ENCODE results near the gene MCCC2. TPM values are rescaled to one million over a fixed set of nuclear protein-coding genes. Genes with fewer than 3 reads are reported as not detected.
"Not testable (repeated sequence)": the region's sequence is repeated elsewhere in the genome, so short reads cannot be mapped to it uniquely, and the experiment has no call there.

The MCCC2 gene
- total and polyA plus RNA-seq, 4 experiments from 2014 or later = 28.1 to 31.9 (median 31.4) TPM

GRCh38 chr5:71637133-71637532 is 50.0 kb downstream of the MCCC2 start:
- Mint-ChIP-seq H3K4me1 (peaks cover 0 to 5% (median 0%) of the 10 kb centered on the region in 4 donors), H3K4me3 (no peak overlapping the region), H3K9me3 (peaks cover 0 to 2% (median 0%) of the 10 kb centered on the region in 8 donors), H3K27ac (no peak overlapping the region), H3K27me3 (no peaks in the 10 kb centered on the region), H3K36me3 (peaks cover 63 to 70% of the 10 kb centered on the region in 2 donors)
- DNase-seq = no peak
- no peaks in the 10 kb centered on the region for H3K4me1 ChIP-seq (ENCODE audit: insufficient read depth, low read length)
- no peaks in the 10 kb centered on the region for H3K9me3 ChIP-seq (ENCODE audit: control insufficient read depth in 1 of 2, low read length in 2 of 2)
- H3K36me3 ChIP-seq (ENCODE audit: insufficient read depth, low read length) = peaks cover 22% of the 10 kb centered on the region
- intact Hi-C loops (cut with micrococcal nuclease) = no loop called here
- H3K27ac ChIP-seq (ENCODE audit: low read depth, low read length) = no peak overlapping the region
- no peak overlapping the region for H3K4me3 ChIP-seq (ENCODE audit: low read length in 2 of 2)
- H3K27me3 ChIP-seq (ENCODE audit: insufficient read depth, low read length) = no peaks in the 10 kb centered on the region
- POLR2A ChIA-PET (ENCODE audit: partially characterized antibody) = no interaction called here
- CTCF ChIA-PET (ENCODE audit: partially characterized antibody) = no interaction called here

- H3K4me3 ChIP-seq (ENCODE audit: low read length in 2 of 2) = no peak overlapping the region
- H3K4me1 ChIP-seq (ENCODE audit: insufficient read depth, low read length) = no peaks in the 10 kb centered on the region
- H3K27me3 ChIP-seq (ENCODE audit: insufficient read depth, low read length) = no peaks in the 10 kb centered on the region
- intact Hi-C loops (cut with micrococcal nuclease) = no loop called here
- no peaks in the 10 kb centered on the region for H3K9me3 Mint-ChIP-seq
- no peak overlapping the region for H3K4me3 Mint-ChIP-seq
- H3K27ac Mint-ChIP-seq = no peak overlapping the region
- ChIA-PET CTCF (ENCODE audit: partially characterized antibody) (interaction anchor here (1.2 kb wide), 1 partner anchor 39 kb away, joined by 3 read pairs; no protein-coding TSS in a partner anchor), POLR2A (ENCODE audit: partially characterized antibody) (no interaction called here)
- no peaks in the 10 kb centered on the region for H3K4me1 Mint-ChIP-seq
- peaks cover 16% of the 10 kb centered on the region for H3K36me3 ChIP-seq (ENCODE audit: insufficient read depth, low read length)
- no peaks in the 10 kb centered on the region for H3K27me3 Mint-ChIP-seq
- peaks cover 48 to 60% of the 10 kb centered on the region in 2 donors for H3K36me3 Mint-ChIP-seq
- no peak for DNase-seq
- H3K9me3 ChIP-seq (ENCODE audit: control insufficient read depth in 1 of 2, low read length in 2 of 2) = no peaks in the 10 kb centered on the region
- no peak overlapping the region for H3K27ac ChIP-seq (ENCODE audit: low read depth, low read length)
Observed at GRCh38 chr5:71640408-71640807, 53.3 kb downstream of the MCCC2 start.

- DNase-seq = no peak
- no peaks in the 10 kb centered on the region for H3K9me3 Mint-ChIP-seq
- no peak overlapping the region for H3K4me3 ChIP-seq (ENCODE audit: low read length in 2 of 2)
- POLR2A ChIA-PET (ENCODE audit: partially characterized antibody) = no interaction called here
- H3K27me3 ChIP-seq (ENCODE audit: insufficient read depth, low read length) = no peaks in the 10 kb centered on the region
- CTCF ChIA-PET (ENCODE audit: partially characterized antibody) = no interaction called here
- no peaks in the 10 kb centered on the region for H3K27me3 Mint-ChIP-seq
- H3K4me1 Mint-ChIP-seq = no peaks in the 10 kb centered on the region
- intact Hi-C loops (cut with micrococcal nuclease) = no loop called here
- no peak overlapping the region for H3K4me3 Mint-ChIP-seq
- no peaks in the 10 kb centered on the region for H3K9me3 ChIP-seq (ENCODE audit: control insufficient read depth in 1 of 2, low read length in 2 of 2)
- no peak overlapping the region for H3K27ac ChIP-seq (ENCODE audit: low read depth, low read length)
- no peak overlapping the region for H3K27ac Mint-ChIP-seq
- peaks cover 35% of the 10 kb centered on the region for H3K36me3 ChIP-seq (ENCODE audit: insufficient read depth, low read length)
- no peaks in the 10 kb centered on the region for H3K4me1 ChIP-seq (ENCODE audit: insufficient read depth, low read length)
- H3K36me3 Mint-ChIP-seq = peaks cover 55 to 71% of the 10 kb centered on the region in 2 donors
Observed at GRCh38 chr5:71645030-71645429, 57.9 kb downstream of the MCCC2 start.

GRCh38 chr5:71650940-71651339 is 63.8 kb downstream of the MCCC2 start:
- H3K4me1 ChIP-seq (ENCODE audit: insufficient read depth, low read length); H3K4me3 Mint-ChIP-seq; H3K9me3 Mint-ChIP-seq; H3K4me1 Mint-ChIP-seq; H3K9me3 ChIP-seq (ENCODE audit: control insufficient read depth in 1 of 2, low read length in 2 of 2); H3K27me3 ChIP-seq (ENCODE audit: insufficient read depth, low read length); CTCF ChIA-PET (ENCODE audit: partially characterized antibody); intact Hi-C loops (cut with micrococcal nuclease); DNase-seq; H3K27me3 Mint-ChIP-seq; POLR2A ChIA-PET (ENCODE audit: partially characterized antibody); H3K4me3 ChIP-seq (ENCODE audit: low read length in 2 of 2); H3K27ac ChIP-seq (ENCODE audit: low read depth, low read length): not testable (repeated sequence)
- peaks cover 32% of the 10 kb centered on the region for H3K36me3 ChIP-seq (ENCODE audit: insufficient read depth, low read length)
- peaks cover 67 to 77% of the 10 kb centered on the region in 2 donors for H3K36me3 Mint-ChIP-seq
- H3K27ac Mint-ChIP-seq = peak overlapping the region in 2 of 7 donors; percentile 42 to 74

- ChIA-PET CTCF (ENCODE audit: partially characterized antibody) (no interaction called here), POLR2A (ENCODE audit: partially characterized antibody) (no interaction called here)
- no peak for DNase-seq
- H3K27me3 ChIP-seq (ENCODE audit: insufficient read depth, low read length) = no peaks in the 10 kb centered on the region
- H3K4me3 ChIP-seq (ENCODE audit: low read length in 2 of 2) = no peak overlapping the region
- no peak overlapping the region for H3K27ac ChIP-seq (ENCODE audit: low read depth, low read length)
- Mint-ChIP-seq H3K27me3 (no peaks in the 10 kb centered on the region), H3K4me1 (peaks cover 0 to 8% (median 6%) of the 10 kb centered on the region in 4 donors), H3K4me3 (no peak overlapping the region), H3K36me3 (peaks cover 67 to 75% of the 10 kb centered on the region in 2 donors), H3K9me3 (no peaks in the 10 kb centered on the region), H3K27ac (peak overlapping the region in 2 of 7 donors; percentile 46 to 59)
- no peaks in the 10 kb centered on the region for H3K9me3 ChIP-seq (ENCODE audit: control insufficient read depth in 1 of 2, low read length in 2 of 2)
- H3K4me1 ChIP-seq (ENCODE audit: insufficient read depth, low read length) = no peaks in the 10 kb centered on the region
- intact Hi-C loops (cut with micrococcal nuclease) = no loop called here
- H3K36me3 ChIP-seq (ENCODE audit: insufficient read depth, low read length) = peaks cover 32% of the 10 kb centered on the region
Observed at GRCh38 chr5:71651579-71651978, 64.4 kb downstream of the MCCC2 start.

GRCh38 chr5:71652349-71652748 is 65.2 kb downstream of the MCCC2 start:
- H3K27ac ChIP-seq (ENCODE audit: low read depth, low read length) = no peak overlapping the region
- no peak overlapping the region for H3K4me3 ChIP-seq (ENCODE audit: low read length in 2 of 2)
- CTCF ChIA-PET (ENCODE audit: partially characterized antibody) = interaction anchor here (1.6 kb wide), 1 partner anchor 52 kb away, joined by 4 read pairs; no protein-coding TSS in a partner anchor
- H3K9me3 ChIP-seq (ENCODE audit: control insufficient read depth in 1 of 2, low read length in 2 of 2) = no peaks in the 10 kb centered on the region
- no peaks in the 10 kb centered on the region for H3K27me3 Mint-ChIP-seq
- POLR2A ChIA-PET (ENCODE audit: partially characterized antibody) = interaction anchor here (0.6 kb wide), 1 partner anchor 1312 kb away, joined by 3 read pairs; no protein-coding TSS in a partner anchor
- H3K36me3 ChIP-seq (ENCODE audit: insufficient read depth, low read length) = peaks cover 28% of the 10 kb centered on the region
- H3K9me3 Mint-ChIP-seq = no peaks in the 10 kb centered on the region
- no peaks in the 10 kb centered on the region for H3K27me3 ChIP-seq (ENCODE audit: insufficient read depth, low read length)
- no peaks in the 10 kb centered on the region for H3K4me1 ChIP-seq (ENCODE audit: insufficient read depth, low read length)
- peak overlapping the region in 1 of 7 donors; percentile 43 for H3K27ac Mint-ChIP-seq
- peaks cover 65 to 75% of the 10 kb centered on the region in 2 donors for H3K36me3 Mint-ChIP-seq
- no peak overlapping the region for H3K4me3 Mint-ChIP-seq
- intact Hi-C loops (cut with micrococcal nuclease) = no loop called here
- DNase-seq = no peak
- H3K4me1 Mint-ChIP-seq = peaks cover 0 to 8% (median 6%) of the 10 kb centered on the region in 4 donors

- Mint-ChIP-seq H3K4me1 (peaks cover 0 to 8% (median 6%) of the 10 kb centered on the region in 4 donors), H3K27ac (peak overlapping the region in 3 of 7 donors; percentile 36 to 76 (median 36)), H3K36me3 (peaks cover 66 to 75% of the 10 kb centered on the region in 2 donors), H3K4me3 (no peak overlapping the region), H3K27me3 (no peaks in the 10 kb centered on the region), H3K9me3 (no peaks in the 10 kb centered on the region)
- ChIA-PET CTCF (ENCODE audit: partially characterized antibody) (interaction anchor here (0.8 to 1.6 kb wide), 2 partner anchors 52 to 177 kb away, joined by 3 to 4 read pairs; no protein-coding TSS in a partner anchor), POLR2A (ENCODE audit: partially characterized antibody) (no interaction called here)
- Histone ChIP-seq H3K27ac (ENCODE audit: low read depth, low read length) (no peak overlapping the region), H3K36me3 (ENCODE audit: insufficient read depth, low read length) (peaks cover 25% of the 10 kb centered on the region), H3K4me3 (ENCODE audit: low read length in 2 of 2) (no peak overlapping the region), H3K27me3 (ENCODE audit: insufficient read depth, low read length) (no peaks in the 10 kb centered on the region), H3K4me1 (ENCODE audit: insufficient read depth, low read length) (no peaks in the 10 kb centered on the region), H3K9me3 (ENCODE audit: control insufficient read depth in 1 of 2, low read length in 2 of 2) (no peaks in the 10 kb centered on the region)
- intact Hi-C loops (cut with micrococcal nuclease) = no loop called here
- no peak for DNase-seq
Observed at GRCh38 chr5:71652803-71653543, 65.8 kb downstream of the MCCC2 start.
